ENCODE data around the gene XCR1.

XCR1 gene

DNA sequence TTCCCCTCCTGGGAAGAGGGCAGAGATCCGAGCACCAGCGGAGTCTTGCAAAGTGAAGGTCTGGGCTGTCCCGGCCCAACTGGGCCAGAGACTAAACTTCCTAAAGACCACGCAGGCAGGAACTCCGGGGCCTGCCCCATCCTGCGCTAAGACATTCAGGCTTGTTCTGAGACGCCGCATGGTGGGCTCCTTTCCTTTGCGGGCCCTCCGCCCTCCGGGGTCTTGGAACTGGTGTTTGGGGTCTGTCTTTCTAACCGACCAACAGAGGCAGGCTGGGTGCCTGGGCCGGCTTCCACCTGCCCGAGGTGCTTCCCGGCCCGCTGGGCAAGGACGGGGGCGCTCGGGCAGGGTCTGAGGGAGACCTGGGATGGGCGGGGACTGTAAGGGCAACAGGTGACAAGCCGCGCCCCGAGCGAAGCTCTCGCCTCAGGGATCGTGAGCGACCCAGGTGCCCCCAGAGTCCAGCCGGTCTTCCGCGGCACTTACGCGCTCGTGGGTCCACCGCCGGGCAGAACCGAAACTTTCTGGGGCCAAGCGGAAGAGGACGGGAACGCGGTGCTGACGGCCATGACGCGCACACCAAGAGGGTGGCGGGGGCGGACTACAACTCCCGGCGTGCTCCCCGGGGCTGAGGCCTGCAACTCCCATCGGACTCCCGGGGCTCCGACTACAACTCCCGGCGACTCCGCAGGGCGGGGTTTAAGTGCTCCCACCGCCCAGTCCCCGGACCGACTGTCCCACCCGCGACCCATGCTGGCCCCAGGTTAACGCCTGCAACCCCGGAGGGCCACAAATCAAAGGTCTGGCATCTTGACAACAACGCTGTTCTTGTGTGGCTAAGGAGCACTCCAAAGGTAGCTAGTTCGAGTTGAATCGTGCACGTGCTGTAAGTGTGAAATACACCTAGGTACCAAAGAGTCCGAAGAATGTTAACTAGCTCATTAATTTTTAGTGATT is 31.8 kb downstream of the XCR1 start, which contains the start of gene FYCO1:
FYCO1 (minus strand) TSS at position 589 of the 957 bp plus-strand sequence. CDS start 10,914 bp downstream, outside the sequence.
- peak within 1 kb of the TSS; percentile 57 for H3K4me3 ChIP-seq (ENCODE audit: control insufficient read depth, low read depth, low read length)
- no peak for TF ChIP-seq CTCF (IDR thresholded peaks at IDR 0.05; ENCODE audit: control insufficient read depth, insufficient read depth, low read depth, low read length, missing control alignments)
- peak; percentile 47 for DNase-seq (ENCODE audit: low read depth)

DNA sequence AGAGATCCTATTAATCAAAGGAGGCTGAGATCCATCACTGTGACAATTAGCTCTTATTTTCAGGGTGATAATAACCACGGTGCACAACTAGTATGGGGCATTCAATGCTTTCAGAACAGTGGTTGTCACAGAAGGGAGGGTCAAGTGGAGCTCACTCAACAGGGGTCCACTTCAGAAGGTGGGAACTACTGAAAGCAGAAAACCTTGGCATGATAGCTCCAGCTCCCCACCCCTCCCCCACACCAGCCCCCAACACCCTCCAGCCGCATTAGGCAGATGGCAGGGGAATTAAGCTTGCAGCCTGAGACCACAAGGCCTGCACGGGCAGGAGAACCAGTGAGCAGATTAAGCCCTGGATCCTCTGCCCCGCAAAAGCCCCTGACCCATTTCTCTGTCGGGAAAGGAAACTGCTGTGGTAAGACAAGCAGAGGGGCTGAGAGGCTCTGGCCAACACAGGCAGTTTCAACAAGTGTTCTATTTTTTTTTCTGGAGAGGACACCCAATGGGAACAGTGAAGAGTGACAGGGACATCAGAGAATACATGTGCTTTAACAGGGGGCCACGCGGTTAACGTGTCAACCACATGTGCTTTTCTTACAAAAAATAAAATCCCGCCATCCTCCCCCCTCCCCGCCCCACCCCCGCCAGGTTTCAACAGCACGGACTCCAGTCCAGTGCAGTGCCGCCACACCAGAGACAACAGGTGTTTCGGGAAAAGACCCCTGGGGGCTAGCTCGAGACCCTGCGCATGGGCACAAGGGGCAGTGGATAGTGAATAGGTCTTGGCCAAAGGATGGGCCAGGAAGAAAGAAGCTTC is 32.7 kb downstream of the XCR1 start:
- H3K4me3 ChIP-seq (ENCODE audit: control insufficient read depth, low read depth, low read length) = peak overlapping the region; percentile 57
- TF ChIP-seq CTCF (IDR thresholded peaks at IDR 0.05; ENCODE audit: control insufficient read depth, insufficient read depth, low read depth, low read length, missing control alignments) = no peak
- no peak for DNase-seq (ENCODE audit: low read depth)

- DNase-seq (ENCODE audit: low read depth) = no peak
- TF ChIP-seq CTCF (IDR thresholded peaks at IDR 0.05; ENCODE audit: control insufficient read depth, insufficient read depth, low read depth, low read length, missing control alignments) = no peak
- no peak overlapping the region for H3K4me3 ChIP-seq (ENCODE audit: control insufficient read depth, low read depth, low read length)
Measured at GRCh38 chr3:45993421-45994027, 33.8 kb downstream of the XCR1 start.

DNA sequence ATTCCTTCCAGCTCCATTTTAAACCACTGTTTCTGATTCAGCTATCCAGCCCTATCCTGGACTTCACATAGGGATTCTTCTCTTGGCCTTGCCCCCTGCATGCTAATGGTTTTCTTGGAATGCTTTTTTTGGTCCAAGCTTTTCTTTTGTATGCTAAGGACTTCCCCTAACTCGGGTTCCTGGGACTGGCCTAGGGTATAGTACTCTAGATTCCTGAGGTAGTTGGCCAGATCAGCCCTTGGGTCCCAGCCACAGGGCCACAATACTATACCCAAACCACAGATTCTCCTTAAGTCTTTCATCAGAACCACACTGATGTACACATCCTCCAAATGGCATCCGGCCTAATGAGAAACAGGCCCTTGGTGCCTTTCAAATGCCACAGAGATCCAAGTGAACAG is 34.5 kb downstream of the XCR1 start:
- no peak for TF ChIP-seq CTCF (IDR thresholded peaks at IDR 0.05; ENCODE audit: control insufficient read depth, insufficient read depth, low read depth, low read length, missing control alignments)
- peak; percentile 92 for DNase-seq (ENCODE audit: low read depth)
- H3K4me3 ChIP-seq (ENCODE audit: control insufficient read depth, low read depth, low read length) = no peak overlapping the region

GRCh38 chr3:45992133-45992729 is 35.1 kb downstream of the XCR1 start:
- no peak for DNase-seq (ENCODE audit: low read depth)
- no peak for TF ChIP-seq CTCF (IDR thresholded peaks at IDR 0.05; ENCODE audit: control insufficient read depth, insufficient read depth, low read depth, low read length, missing control alignments)
- H3K4me3 ChIP-seq (ENCODE audit: control insufficient read depth, low read depth, low read length) = no peak overlapping the region

GRCh38 chr3:45991341-45991740 is 35.9 kb downstream of the XCR1 start:
- TF ChIP-seq CTCF (IDR thresholded peaks at IDR 0.05; ENCODE audit: control insufficient read depth, insufficient read depth, low read depth, low read length, missing control alignments) = no peak
- no peak for DNase-seq (ENCODE audit: low read depth)
- H3K4me3 ChIP-seq (ENCODE audit: control insufficient read depth, low read depth, low read length) = no peak overlapping the region

All from AG09309 (cell line).